GM18873 (cell line): ENCODE measurements around the gene IL1R2.

ENCODE experiments used
- ATAC-seq: cut with Tn5 transposase; IDR thresholded peaks from one replicate; pipeline ENCODE4 v1.9.1; 2021; ENCODE audit warnings: mild to moderate bottlenecking, moderate library complexity, moderate number of reproducible peaks; ENCODE audit not compliant: unreplicated experiment, low FRiP score

Gene IL1R2

GRCh38 chr2:102074152-102074783 lies 82.5 kb downstream of the IL1R2 start:
- ATAC-seq = no peak

- no peak for ATAC-seq
Measured at GRCh38 chr2:102075479-102075878, 83.7 kb downstream of the IL1R2 start.

- no peak for ATAC-seq
Measured at GRCh38 chr2:102076512-102076911, 84.8 kb downstream of the IL1R2 start.
